HS-27A (cell line): Measurements from ENCODE around the gene NRARP.

ENCODE experiments used
- DNase-seq: peaks from one replicate; pipeline ENCODE4 v3.0.0-alpha.2; 2012; ENCODE audit warnings: low read depth, missing footprints

Gene NRARP

GRCh38 chr9:137321726-137322361 lies 19.8 kb upstream of the NRARP start:
- no peak for DNase-seq

GRCh38 chr9:137320555-137321384 lies 18.7 kb upstream of the NRARP start:
- DNase-seq: no peak

- no peak for DNase-seq
Measured at GRCh38 chr9:137319739-137320551, 17.9 kb upstream of the NRARP start.

GRCh38 chr9:137319011-137319738 lies 17.1 kb upstream of the NRARP start:
- no peak for DNase-seq

GRCh38 chr9:137318602-137319001 lies 16.5 kb upstream of the NRARP start:
- no peak for DNase-seq

GRCh38 chr9:137317718-137318511 lies 15.8 kb upstream of the NRARP start:
- no peak for DNase-seq

- no peak for DNase-seq
Measured at GRCh38 chr9:137317021-137317717, 15.1 kb upstream of the NRARP start.

- DNase-seq: no peak
Measured at GRCh38 chr9:137316012-137316981, 14.2 kb upstream of the NRARP start.

GRCh38 chr9:137315581-137316011 lies 13.5 kb upstream of the NRARP start:
- no peak for DNase-seq

GRCh38 chr9:137314561-137315560 lies 12.8 kb upstream of the NRARP start:
- no peak for DNase-seq

GRCh38 chr9:137313956-137314560 lies 12.0 kb upstream of the NRARP start:
- no peak for DNase-seq

- DNase-seq: no peak
Measured at GRCh38 chr9:137313326-137313936, 11.4 kb upstream of the NRARP start.

GRCh38 chr9:137312852-137313325 lies 10.8 kb upstream of the NRARP start:
- DNase-seq: no peak

GRCh38 chr9:137311986-137312851 lies 10.1 kb upstream of the NRARP start:
- DNase-seq: no peak

- no peak for DNase-seq
Measured at GRCh38 chr9:137311171-137311985, 9.3 kb upstream of the NRARP start.
